B cell (primary cell): ENCODE results near the gene FSIP1.

Experiments
- EZH2 ChIP-seq: IDR thresholded peaks from 2 replicates; pipeline ENCODE4 v1.6.1; 2012; ENCODE audit warnings: borderline replicate concordance, low read depth, mild to moderate bottlenecking, moderate library complexity, low read length; ENCODE audit not compliant: insufficient read depth, poor library complexity, severe bottlenecking
- TF ChIP-seq, protein P1 (sequence below): fragments of 200-600 bp; IDR thresholded peaks from one replicate; pipeline ENCODE4 v1.8.0; 2022; ENCODE audit warnings: antibody characterized with exemption, mild to moderate bottlenecking

DNA sequence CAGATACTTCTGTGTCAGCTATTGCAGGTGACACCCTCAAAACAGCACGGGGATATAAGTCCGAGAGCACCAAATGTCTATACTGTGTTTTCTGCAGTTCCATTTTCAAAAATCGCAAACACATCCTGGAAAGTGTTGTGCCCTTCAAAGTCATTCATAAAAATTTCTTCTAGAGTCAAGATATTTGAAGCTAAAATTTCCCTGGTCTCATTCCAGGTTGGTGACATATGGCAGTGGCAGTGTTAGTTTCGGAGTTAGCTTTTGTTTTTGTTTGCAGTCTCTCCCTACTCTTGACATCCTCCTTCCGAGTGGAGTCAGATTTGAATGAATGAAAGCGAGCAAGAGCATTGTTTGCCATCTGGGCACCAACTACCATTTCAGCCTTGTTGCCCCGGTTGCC, 3.2 kb upstream of the FSIP1 start:
- TF ChIP-seq, protein P1, sequence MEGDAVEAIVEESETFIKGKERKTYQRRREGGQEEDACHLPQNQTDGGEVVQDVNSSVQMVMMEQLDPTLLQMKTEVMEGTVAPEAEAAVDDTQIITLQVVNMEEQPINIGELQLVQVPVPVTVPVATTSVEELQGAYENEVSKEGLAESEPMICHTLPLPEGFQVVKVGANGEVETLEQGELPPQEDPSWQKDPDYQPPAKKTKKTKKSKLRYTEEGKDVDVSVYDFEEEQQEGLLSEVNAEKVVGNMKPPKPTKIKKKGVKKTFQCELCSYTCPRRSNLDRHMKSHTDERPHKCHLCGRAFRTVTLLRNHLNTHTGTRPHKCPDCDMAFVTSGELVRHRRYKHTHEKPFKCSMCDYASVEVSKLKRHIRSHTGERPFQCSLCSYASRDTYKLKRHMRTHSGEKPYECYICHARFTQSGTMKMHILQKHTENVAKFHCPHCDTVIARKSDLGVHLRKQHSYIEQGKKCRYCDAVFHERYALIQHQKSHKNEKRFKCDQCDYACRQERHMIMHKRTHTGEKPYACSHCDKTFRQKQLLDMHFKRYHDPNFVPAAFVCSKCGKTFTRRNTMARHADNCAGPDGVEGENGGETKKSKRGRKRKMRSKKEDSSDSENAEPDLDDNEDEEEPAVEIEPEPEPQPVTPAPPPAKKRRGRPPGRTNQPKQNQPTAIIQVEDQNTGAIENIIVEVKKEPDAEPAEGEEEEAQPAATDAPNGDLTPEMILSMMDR: no peak
- TF ChIP-seq EZH2: no peak
